Mesothelial cell of epicardium (in vitro differentiated cells): Measurements from ENCODE around the gene CDRT15. TPM values are rescaled to one million over a fixed set of nuclear protein-coding genes. Genes with fewer than 3 reads are reported as not detected.
"Not testable (repeated sequence)": the region's sequence is repeated elsewhere in the genome, so short reads cannot be mapped to it uniquely, and the experiment has no call there.

Experiments
- DNase-seq, 2 experiments: peaks; one replicate each; pipeline ENCODE4 v3.0.0; 2021; ENCODE audit warnings: low spot score in 2 of 2; ENCODE audit not compliant: unreplicated experiment in 2 of 2
- H3K27ac Mint-ChIP-seq: 2 replicates; pipeline ENCODE4 v1.8.0; 2021; ENCODE audit warnings: mixed read lengths
- H3K27me3 Mint-ChIP-seq: 2 replicates; pipeline ENCODE4 v1.8.0; 2021; ENCODE audit warnings: low read depth, mixed read lengths
- H3K36me3 Mint-ChIP-seq: 2 replicates; pipeline ENCODE4 v1.8.0; 2021; ENCODE audit warnings: mixed read lengths
- H3K4me1 Mint-ChIP-seq: 2 replicates; pipeline ENCODE4 v1.8.0; 2021; ENCODE audit warnings: mixed read lengths
- H3K4me3 Mint-ChIP-seq: 2 replicates; pipeline ENCODE4 v1.8.0; 2021; ENCODE audit warnings: mild to moderate bottlenecking, moderate library complexity, mixed read lengths
- H3K9me3 Mint-ChIP-seq: 2 replicates; pipeline ENCODE4 v1.8.0; 2021; ENCODE audit warnings: mixed read lengths
- total RNA-seq: library from RNA; stranded (reverse); gene quantifications from 3 replicates; pipeline ENCODE4 v1.2.1, GENCODE V29; 2021
- TF ChIP-seq, protein P1 (sequence below): fragments of 200-600 bp; sonication (generic); IDR thresholded peaks from one replicate; pipeline ENCODE4 v1.5.0; 2021; ENCODE audit warnings: antibody characterized with exemption; ENCODE audit not compliant: unreplicated experiment

Gene CDRT15
- total RNA-seq, 1 donor from 2014 or later = not detected

DNA sequence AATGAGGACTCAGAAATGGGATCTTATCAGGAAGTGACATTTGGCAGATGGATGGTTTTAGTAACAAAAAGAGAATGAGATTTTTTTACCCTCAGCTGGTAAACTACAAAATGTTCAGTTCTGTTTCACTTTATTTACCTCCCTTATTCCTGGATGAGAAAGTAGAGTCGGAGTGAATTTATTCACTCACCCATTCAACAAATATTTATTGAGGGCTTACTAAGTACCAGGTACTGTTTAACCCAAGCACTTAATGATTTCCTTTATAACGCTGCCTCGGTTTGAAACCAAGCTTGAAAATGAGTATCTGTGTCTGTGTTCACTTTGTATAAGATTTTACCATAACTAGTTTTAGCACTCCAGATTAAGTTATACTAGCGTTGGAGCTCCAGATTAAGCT, 38.1 kb downstream of the CDRT15 start:
- DNase-seq = no peak
- H3K4me1 Mint-ChIP-seq = peaks cover 27% of the 10 kb centered on the region
- H3K27me3 Mint-ChIP-seq = peaks cover 6% of the 10 kb centered on the region
- H3K9me3 Mint-ChIP-seq = no peaks in the 10 kb centered on the region
- H3K36me3 Mint-ChIP-seq = peaks cover 3% of the 10 kb centered on the region
- H3K4me3 Mint-ChIP-seq = no peak overlapping the region
- H3K27ac Mint-ChIP-seq = no peak overlapping the region
- TF ChIP-seq, protein P1, sequence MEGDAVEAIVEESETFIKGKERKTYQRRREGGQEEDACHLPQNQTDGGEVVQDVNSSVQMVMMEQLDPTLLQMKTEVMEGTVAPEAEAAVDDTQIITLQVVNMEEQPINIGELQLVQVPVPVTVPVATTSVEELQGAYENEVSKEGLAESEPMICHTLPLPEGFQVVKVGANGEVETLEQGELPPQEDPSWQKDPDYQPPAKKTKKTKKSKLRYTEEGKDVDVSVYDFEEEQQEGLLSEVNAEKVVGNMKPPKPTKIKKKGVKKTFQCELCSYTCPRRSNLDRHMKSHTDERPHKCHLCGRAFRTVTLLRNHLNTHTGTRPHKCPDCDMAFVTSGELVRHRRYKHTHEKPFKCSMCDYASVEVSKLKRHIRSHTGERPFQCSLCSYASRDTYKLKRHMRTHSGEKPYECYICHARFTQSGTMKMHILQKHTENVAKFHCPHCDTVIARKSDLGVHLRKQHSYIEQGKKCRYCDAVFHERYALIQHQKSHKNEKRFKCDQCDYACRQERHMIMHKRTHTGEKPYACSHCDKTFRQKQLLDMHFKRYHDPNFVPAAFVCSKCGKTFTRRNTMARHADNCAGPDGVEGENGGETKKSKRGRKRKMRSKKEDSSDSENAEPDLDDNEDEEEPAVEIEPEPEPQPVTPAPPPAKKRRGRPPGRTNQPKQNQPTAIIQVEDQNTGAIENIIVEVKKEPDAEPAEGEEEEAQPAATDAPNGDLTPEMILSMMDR = no peak

DNA sequence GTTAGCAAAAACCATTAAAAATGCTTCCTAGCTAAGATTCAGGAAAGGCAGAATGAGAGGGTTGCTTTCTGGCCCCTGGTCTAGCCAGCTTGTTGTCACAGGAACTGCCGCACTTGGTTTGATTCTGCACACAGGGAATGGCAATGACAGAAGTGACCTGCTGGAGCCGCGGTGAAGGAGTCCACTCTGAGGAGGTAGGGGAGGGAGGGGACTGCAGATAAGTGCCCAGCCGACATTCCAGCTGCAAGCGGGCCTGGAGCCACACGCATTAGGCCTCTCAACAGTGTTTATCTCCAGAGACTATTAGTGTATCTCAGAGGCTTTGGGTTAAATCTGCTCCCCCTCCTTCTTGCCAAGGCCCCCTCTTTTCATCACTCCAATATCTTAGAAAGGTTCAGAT, 38.6 kb downstream of the CDRT15 start:
- Mint-ChIP-seq H3K27me3 (peaks cover 6% of the 10 kb centered on the region), H3K9me3 (no peaks in the 10 kb centered on the region), H3K36me3 (peaks cover 3% of the 10 kb centered on the region), H3K27ac (no peak overlapping the region), H3K4me3 (no peak overlapping the region), H3K4me1 (peaks cover 25% of the 10 kb centered on the region)
- no peak for DNase-seq
- TF ChIP-seq, protein P1 = no peak

DNA sequence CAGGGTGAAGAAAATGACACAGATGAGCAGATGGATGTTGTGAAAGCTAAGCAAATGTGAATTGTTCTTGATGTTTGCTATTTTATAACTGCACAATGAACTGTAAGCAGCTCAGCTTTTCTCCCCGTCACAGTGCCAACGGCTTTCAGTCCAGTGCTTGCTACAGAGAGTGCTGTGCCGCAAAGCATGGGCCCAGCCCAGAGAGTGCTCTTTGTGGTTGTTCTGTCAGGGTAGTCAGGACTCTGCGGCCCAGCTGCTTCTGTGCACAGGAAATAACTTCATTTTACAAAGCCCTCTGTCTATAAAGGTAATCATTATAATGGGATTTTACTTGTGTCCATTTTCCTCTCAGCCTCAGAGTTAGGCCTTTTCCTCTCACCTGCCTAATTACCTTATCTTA, 39.1 kb downstream of the CDRT15 start:
- H3K4me1 Mint-ChIP-seq = peaks cover 25% of the 10 kb centered on the region
- no peaks in the 10 kb centered on the region for H3K9me3 Mint-ChIP-seq
- H3K4me3 Mint-ChIP-seq = no peak overlapping the region
- peaks cover 3% of the 10 kb centered on the region for H3K27me3 Mint-ChIP-seq
- no peak overlapping the region for H3K27ac Mint-ChIP-seq
- TF ChIP-seq, protein P1 = no peak
- DNase-seq = no peak
- peaks cover 3% of the 10 kb centered on the region for H3K36me3 Mint-ChIP-seq

GRCh38 chr17:14197057-14197456, 39.6 kb downstream of the CDRT15 start:
- H3K36me3 Mint-ChIP-seq = peaks cover 7% of the 10 kb centered on the region
- H3K27ac Mint-ChIP-seq = no peak overlapping the region

DNA sequence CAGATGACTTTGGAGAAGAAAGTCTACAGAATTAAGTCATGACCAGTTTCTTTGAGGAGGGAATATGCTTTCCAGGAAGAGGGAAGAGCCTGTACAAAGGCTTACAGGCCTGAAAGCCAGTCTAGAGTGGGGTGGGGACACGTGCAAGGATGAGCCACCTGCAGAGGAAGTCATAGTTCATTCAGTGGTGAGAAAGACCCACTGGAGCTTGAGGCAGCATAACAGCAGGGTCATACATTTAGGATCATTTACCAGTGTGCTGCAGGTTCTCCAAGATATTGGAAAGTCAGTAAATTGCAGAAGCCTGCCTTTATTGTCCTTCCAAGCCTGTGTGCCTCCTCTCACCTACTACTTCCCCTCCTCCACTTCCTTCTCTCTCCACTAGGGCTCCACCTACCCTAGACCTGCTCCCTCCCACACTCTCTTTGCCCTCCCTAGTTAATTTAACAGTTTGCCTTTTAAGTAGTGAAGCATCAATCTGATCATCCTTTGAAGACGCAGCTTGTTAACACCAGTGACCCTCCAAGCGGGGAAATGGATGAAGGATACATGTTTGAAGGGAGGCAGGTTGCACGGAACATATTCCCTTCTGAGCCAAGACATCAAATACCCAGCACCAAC, 40.2 kb downstream of the CDRT15 start:
- TF ChIP-seq, protein P1 = no peak
- peaks cover 19% of the 10 kb centered on the region for H3K4me1 Mint-ChIP-seq
- no peaks in the 10 kb centered on the region for H3K9me3 Mint-ChIP-seq
- no peak overlapping the region for H3K27ac Mint-ChIP-seq
- no peak for DNase-seq
- peaks cover 8% of the 10 kb centered on the region for H3K36me3 Mint-ChIP-seq
- H3K4me3 Mint-ChIP-seq = no peak overlapping the region
- H3K27me3 Mint-ChIP-seq = peaks cover 3% of the 10 kb centered on the region

More at GRCh38 chr17:14197057-14197456, 39.6 kb downstream of the CDRT15 start:
- Mint-ChIP-seq H3K27me3 (peaks cover 3% of the 10 kb centered on the region), H3K4me1 (peaks cover 25% of the 10 kb centered on the region), H3K9me3 (no peaks in the 10 kb centered on the region), H3K4me3 (no peak overlapping the region)
- no peak for DNase-seq
- TF ChIP-seq, protein P1 = no peak

GRCh38 chr17:14192636-14193344, 43.9 kb downstream of the CDRT15 start:
- peaks cover 10% of the 10 kb centered on the region for H3K4me1 Mint-ChIP-seq
- H3K4me3 Mint-ChIP-seq, H3K9me3 Mint-ChIP-seq, H3K36me3 Mint-ChIP-seq, H3K27me3 Mint-ChIP-seq, DNase-seq, H3K27ac Mint-ChIP-seq: not testable (repeated sequence)

GRCh38 chr17:14192039-14192438, 44.6 kb downstream of the CDRT15 start:
- H3K9me3 Mint-ChIP-seq, DNase-seq, H3K27ac Mint-ChIP-seq, H3K4me3 Mint-ChIP-seq, H3K27me3 Mint-ChIP-seq, H3K36me3 Mint-ChIP-seq, H3K4me1 Mint-ChIP-seq: not testable (repeated sequence)

DNA sequence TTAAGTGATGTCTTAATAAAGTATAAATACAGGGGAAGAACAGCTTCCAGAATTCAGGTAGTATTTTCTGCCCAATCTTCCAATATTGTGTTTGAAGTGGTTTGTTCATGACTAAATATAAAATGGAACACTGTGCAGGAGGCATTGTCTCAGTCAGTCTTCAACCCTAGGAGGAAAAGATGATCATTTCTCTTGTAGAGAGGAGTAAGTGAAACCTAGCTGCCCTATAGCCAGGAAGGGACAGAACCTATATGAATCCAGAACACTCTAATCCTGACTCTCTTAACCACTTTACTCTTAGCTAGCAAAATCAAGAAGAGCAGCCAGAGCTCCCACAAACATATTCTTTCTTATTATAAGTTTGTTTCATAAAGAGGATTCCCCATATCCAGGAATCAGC, 45.2 kb downstream of the CDRT15 start:
- H3K9me3 Mint-ChIP-seq, H3K27me3 Mint-ChIP-seq, H3K4me1 Mint-ChIP-seq, H3K4me3 Mint-ChIP-seq, H3K36me3 Mint-ChIP-seq, H3K27ac Mint-ChIP-seq, DNase-seq: not testable (repeated sequence)

GRCh38 chr17:14190774-14191173, 45.9 kb downstream of the CDRT15 start:
- not testable (repeated sequence) for H3K4me1 Mint-ChIP-seq, H3K36me3 Mint-ChIP-seq, H3K4me3 Mint-ChIP-seq, H3K27ac Mint-ChIP-seq, H3K27me3 Mint-ChIP-seq, H3K9me3 Mint-ChIP-seq, DNase-seq
